Ectodermal cell (in vitro differentiated cells): Measurements from ENCODE around the gene MAEA.

Experiments used
- H3K27ac ChIP-seq: 2 replicates; pipeline ENCODE4 v1.7.0; 2013; ENCODE audit warnings: mild to moderate bottlenecking, low read depth, low read length; ENCODE audit not compliant: insufficient read depth, poor library complexity, severe bottlenecking
- H3K27me3 ChIP-seq: 2 replicates; pipeline ENCODE4 v1.7.0; 2013; ENCODE audit warnings: mild to moderate bottlenecking, low read length; ENCODE audit not compliant: insufficient read depth, control insufficient read depth, poor library complexity, severe bottlenecking
- H3K36me3 ChIP-seq: one replicate; pipeline ENCODE4 v1.7.0; 2013; ENCODE audit warnings: low read length; ENCODE audit not compliant: control insufficient read depth, insufficient read depth
- H3K4me1 ChIP-seq: one replicate; pipeline ENCODE4 v1.7.0; 2013; ENCODE audit warnings: low read length; ENCODE audit not compliant: control insufficient read depth, insufficient read depth
- H3K4me3 ChIP-seq: 2 replicates; pipeline ENCODE4 v1.7.0; 2013; ENCODE audit warnings: low read depth, low read length, control low read depth; ENCODE audit not compliant: insufficient read depth
- H3K9me3 ChIP-seq: 2 replicates; pipeline ENCODE4 v1.7.0; 2013; ENCODE audit warnings: mild to moderate bottlenecking, low read length, moderate library complexity; ENCODE audit not compliant: control insufficient read depth
- WGBS, 2 experiments: methylation state at CpG; one replicate each; pipeline ENCODE4 v1.1.7; 2013; ENCODE audit warnings: missing lambda C conversion rate in 2 of 2; 5-methylcytosine and 5-hydroxymethylcytosine counted together

The MAEA gene

GRCh38 chr4:1293991-1294390 lies 4.3 kb downstream of the MAEA start:
- WGBS, 2 experiments: 87% methylated on average over 15 of the region's 15 CpGs

GRCh38 chr4:1294424-1294823 lies 4.7 kb downstream of the MAEA start:
- Histone ChIP-seq H3K36me3 (no peaks in the 10 kb centered on the region), H3K4me3 (no peak overlapping the region), H3K27ac (no peak overlapping the region), H3K4me1 (peaks cover 8% of the 10 kb centered on the region), H3K27me3 (no peaks in the 10 kb centered on the region), H3K9me3 (no peaks in the 10 kb centered on the region)
- WGBS, 2 experiments: 84 to 87% methylated on average over 11 to 13 of the region's 14 CpGs

More at GRCh38 chr4:1293991-1294390, 4.3 kb downstream of the MAEA start:
- Histone ChIP-seq H3K4me1 (peaks cover 8% of the 10 kb centered on the region), H3K27me3 (no peaks in the 10 kb centered on the region), H3K9me3 (no peaks in the 10 kb centered on the region), H3K4me3 (no peak overlapping the region), H3K36me3 (no peaks in the 10 kb centered on the region), H3K27ac (no peak overlapping the region)

- no peaks in the 10 kb centered on the region for H3K36me3 ChIP-seq
- H3K4me3 ChIP-seq: no peak overlapping the region
- peaks cover 8% of the 10 kb centered on the region for H3K4me1 ChIP-seq
- H3K27me3 ChIP-seq: no peaks in the 10 kb centered on the region
- WGBS, 2 experiments: 91% methylated on average over 10 of the region's 10 CpGs
- H3K9me3 ChIP-seq: no peaks in the 10 kb centered on the region
- no peak overlapping the region for H3K27ac ChIP-seq
Measured at GRCh38 chr4:1294891-1295290, 5.2 kb downstream of the MAEA start.

GRCh38 chr4:1295405-1296055 lies 5.8 kb downstream of the MAEA start:
- Histone ChIP-seq H3K4me1 (peaks cover 8% of the 10 kb centered on the region), H3K27me3 (no peaks in the 10 kb centered on the region), H3K36me3 (no peaks in the 10 kb centered on the region), H3K27ac (no peak overlapping the region), H3K9me3 (no peaks in the 10 kb centered on the region), H3K4me3 (no peak overlapping the region)
- whole genome bisulfite sequencing, 2 experiments: 87 to 89% methylated on average over 16 of the region's 24 CpGs

GRCh38 chr4:1296324-1297022 lies 6.8 kb downstream of the MAEA start:
- Histone ChIP-seq H3K4me1 (peaks cover under 1% of the 10 kb centered on the region), H3K27ac (no peak overlapping the region)

GRCh38 chr4:1297023-1297395 lies 7.3 kb downstream of the MAEA start:
- no peaks in the 10 kb centered on the region for H3K27me3 ChIP-seq
- H3K4me3 ChIP-seq: no peak overlapping the region
- no peaks in the 10 kb centered on the region for H3K36me3 ChIP-seq
- WGBS, 2 experiments: 86 to 90% methylated on average over 22 of the region's 22 CpGs
- H3K9me3 ChIP-seq: no peaks in the 10 kb centered on the region
- no peak overlapping the region for H3K27ac ChIP-seq
- H3K4me1 ChIP-seq: no peaks in the 10 kb centered on the region

More at GRCh38 chr4:1296324-1297022, 6.8 kb downstream of the MAEA start:
- H3K27me3 ChIP-seq: no peaks in the 10 kb centered on the region
- H3K36me3 ChIP-seq: no peaks in the 10 kb centered on the region
- 89% methylated on average over 18 of the region's 18 CpGs for WGBS, 2 experiments
- no peak overlapping the region for H3K4me3 ChIP-seq
- no peaks in the 10 kb centered on the region for H3K9me3 ChIP-seq

GRCh38 chr4:1297456-1298325 lies 8.0 kb downstream of the MAEA start:
- no peak overlapping the region for H3K27ac ChIP-seq
- no peaks in the 10 kb centered on the region for H3K4me1 ChIP-seq
- H3K4me3 ChIP-seq: no peak overlapping the region
- no peaks in the 10 kb centered on the region for H3K9me3 ChIP-seq
- WGBS, 2 experiments: 80 to 81% methylated on average over 32 of the region's 32 CpGs
- H3K36me3 ChIP-seq: no peaks in the 10 kb centered on the region
- H3K27me3 ChIP-seq: no peaks in the 10 kb centered on the region

- 94 to 96% methylated on average over 7 of the region's 7 CpGs for WGBS, 2 experiments
- Histone ChIP-seq H3K9me3 (no peaks in the 10 kb centered on the region), H3K4me3 (no peak overlapping the region), H3K36me3 (no peaks in the 10 kb centered on the region), H3K4me1 (no peaks in the 10 kb centered on the region), H3K27me3 (no peaks in the 10 kb centered on the region), H3K27ac (no peak overlapping the region)
Measured at GRCh38 chr4:1298461-1298860, 8.8 kb downstream of the MAEA start.

GRCh38 chr4:1299301-1299860 lies 9.7 kb downstream of the MAEA start:
- Histone ChIP-seq H3K27me3 (no peaks in the 10 kb centered on the region), H3K4me3 (no peak overlapping the region), H3K9me3 (no peaks in the 10 kb centered on the region), H3K4me1 (no peaks in the 10 kb centered on the region), H3K36me3 (no peaks in the 10 kb centered on the region), H3K27ac (no peak overlapping the region)
- WGBS, 2 experiments: 88 to 90% methylated on average over 15 of the region's 15 CpGs
